Activated T-cell treated with anti-CD3 and anti-CD28 coated beads for 4 hours (primary cell): ENCODE results near the gene FIGNL1.

ENCODE experiments used
- DNase-seq: peaks from one replicate; pipeline ENCODE4 v3.0.0-alpha.2; 2020

The FIGNL1 gene

GRCh38 chr7:50394315-50394714, 55.8 kb downstream of the FIGNL1 start:
- DNase-seq: no peak
